Measurements from ENCODE around the gene LLGL2. TPM values are rescaled to one million over a fixed set of nuclear protein-coding genes. Genes with fewer than 3 reads are reported as not detected.
"Not testable (repeated sequence)": the region's sequence is repeated elsewhere in the genome, so short reads cannot be mapped to it uniquely, and the experiment has no call there.

The LLGL2 gene
- total RNA-seq, 4 donors from 2014 or later, result 35.6 to 73.5 (median 53.8) TPM

- no peaks in the 10 kb centered on the region for H3K36me3 ChIP-seq
- no peak for DNase-seq
- 93% methylated on average over 5 to 15 of the region's 17 CpGs for WGBS, 2 donors
These were observed 67.0 kb downstream of the LLGL2 start for GRCh38 chr17:75592348-75593020.

GRCh38 chr17:75593430-75593829 is 67.9 kb downstream of the LLGL2 start:
- intact Hi-C loops (cut with DNase I), result loop anchor here (10.0 kb wide), 1 partner anchor 269 kb away; no protein-coding TSS in a partner anchor
- not testable (repeated sequence) for DNase-seq; H3K4me1 ChIP-seq; H3K4me3 ChIP-seq (replicated peaks in 1 of 3); H3K9me3 ChIP-seq; H3K27ac ChIP-seq; H3K36me3 ChIP-seq; H3K27me3 ChIP-seq
- WGBS, 2 donors, result 92 to 93% methylated on average over 9 of the region's 9 CpGs

More at GRCh38 chr17:75592348-75593020, 67.0 kb downstream of the LLGL2 start:
- H3K4me1 ChIP-seq, result peaks cover 4 to 13% of the 10 kb centered on the region in 2 donors
- H3K27ac ChIP-seq, result no peak overlapping the region
- TF ChIP-seq POLR2A (IDR thresholded peaks at IDR 0.05) (no peak), CTCF (IDR thresholded peaks at IDR 0.05) (no peak)
- no peak overlapping the region for H3K4me3 ChIP-seq (replicated peaks in 1 of 3)
- no peaks in the 10 kb centered on the region for H3K27me3 ChIP-seq
- intact Hi-C loops (cut with DNase I), result loop anchor here (10.0 kb wide), 1 partner anchor 268 kb away; no protein-coding TSS in a partner anchor
- H3K9me3 ChIP-seq, result no peaks in the 10 kb centered on the region

- H3K4me1 ChIP-seq, result peaks cover 0 to 4% of the 10 kb centered on the region in 2 donors
- H3K36me3 ChIP-seq, result no peaks in the 10 kb centered on the region
- H3K4me3 ChIP-seq (replicated peaks in 1 of 3), result no peak overlapping the region
- H3K27ac ChIP-seq, result no peak overlapping the region
- intact Hi-C loops (cut with DNase I), result loop anchor here (10.0 kb wide), 1 partner anchor 270 kb away; no protein-coding TSS in a partner anchor
- no peak for DNase-seq
- TF ChIP-seq POLR2A (IDR thresholded peaks at IDR 0.05), result no peak
- no peak for TF ChIP-seq CTCF (IDR thresholded peaks at IDR 0.05)
- no peaks in the 10 kb centered on the region for H3K9me3 ChIP-seq
- no peaks in the 10 kb centered on the region for H3K27me3 ChIP-seq
- WGBS, 2 donors, result 74 to 78% methylated on average over 15 to 19 of the region's 28 CpGs
These were observed 69.2 kb downstream of the LLGL2 start for GRCh38 chr17:75594499-75595283.

- H3K27me3 ChIP-seq, result no peaks in the 10 kb centered on the region
- intact Hi-C loops (cut with DNase I), result loop anchor here (10.0 kb wide), 1 partner anchor 271 kb away; no protein-coding TSS in a partner anchor
- no peaks in the 10 kb centered on the region for H3K9me3 ChIP-seq
- H3K36me3 ChIP-seq, result no peaks in the 10 kb centered on the region
- no peak overlapping the region for H3K27ac ChIP-seq
- H3K4me1 ChIP-seq, result no peaks in the 10 kb centered on the region
- no peak for DNase-seq
- TF ChIP-seq CTCF (IDR thresholded peaks at IDR 0.05) (no peak), POLR2A (IDR thresholded peaks at IDR 0.05) (no peak)
- 79 to 85% methylated on average over 8 to 13 of the region's 13 CpGs for WGBS, 2 donors
- H3K4me3 ChIP-seq (replicated peaks in 1 of 3), result no peak overlapping the region
These were observed 69.9 kb downstream of the LLGL2 start for GRCh38 chr17:75595284-75595919.

GRCh38 chr17:75595920-75596313 is 70.4 kb downstream of the LLGL2 start:
- Histone ChIP-seq H3K4me3 (replicated peaks in 1 of 3) (no peak overlapping the region), H3K27ac (no peak overlapping the region), H3K27me3 (no peaks in the 10 kb centered on the region), H3K9me3 (no peaks in the 10 kb centered on the region), H3K36me3 (no peaks in the 10 kb centered on the region), H3K4me1 (no peaks in the 10 kb centered on the region)
- TF ChIP-seq CTCF (IDR thresholded peaks at IDR 0.05), result no peak
- no peak for TF ChIP-seq POLR2A (IDR thresholded peaks at IDR 0.05)
- DNase-seq, result no peak
- WGBS, 2 donors, result 81% methylated on average over 3 of the region's 6 CpGs; no CpG with 5 or more reads in 1 of the 2 donors
- intact Hi-C loops (cut with DNase I), result loop anchor here (10.0 kb wide), 1 partner anchor 271 kb away; no protein-coding TSS in a partner anchor

Measured in thyroid gland (tissue), 4 donors.